ENCODE measurements around the gene AGAP1.
"Not testable (repeated sequence)": the region's sequence is repeated elsewhere in the genome, so short reads cannot be mapped to it uniquely, and the experiment has no call there.

The AGAP1 gene

DNA sequence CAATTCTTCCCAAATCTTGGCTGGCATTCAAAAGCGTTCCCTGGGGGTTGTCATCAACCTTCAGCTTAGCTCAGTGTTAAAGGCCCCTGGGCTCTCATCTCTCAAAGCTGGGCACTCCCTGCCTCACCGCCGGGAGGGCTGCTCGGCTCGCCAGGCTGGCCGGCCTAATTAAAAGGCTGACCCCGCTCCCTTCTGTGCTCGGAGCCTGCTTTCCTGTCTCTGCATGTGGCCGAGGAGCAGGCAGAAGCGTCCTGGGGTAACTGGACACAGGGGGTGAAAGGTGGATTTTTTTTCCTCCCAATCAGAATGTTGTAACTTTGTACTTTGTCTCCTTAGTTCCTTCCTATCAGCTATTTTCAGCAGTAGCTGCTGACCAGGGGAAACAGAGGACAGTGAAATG is 443.2 kb downstream of the AGAP1 start:
- no peak for DNase-seq (ENCODE audit: low read depth, low spot score)

DNA sequence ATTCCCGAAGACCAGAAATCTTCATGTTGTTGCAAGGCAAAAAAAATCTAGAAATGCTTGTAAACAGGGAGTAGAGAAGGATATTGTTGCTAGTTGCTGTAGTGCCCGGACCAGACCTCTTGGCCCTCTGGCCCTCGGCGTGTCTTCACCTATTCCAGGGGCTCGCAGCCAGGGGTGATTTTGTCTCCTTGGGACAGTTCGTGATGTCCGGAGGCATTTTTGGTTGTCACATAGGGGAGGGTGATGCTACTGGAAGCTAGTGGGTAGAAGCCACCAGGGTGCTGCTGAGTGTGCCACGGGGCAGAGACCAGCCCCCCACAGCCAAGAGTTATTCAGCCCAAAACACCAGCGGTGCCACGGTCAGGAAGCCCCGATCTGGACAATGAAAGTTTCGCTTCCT is 443.7 kb downstream of the AGAP1 start:
- no peak for DNase-seq (ENCODE audit: low read depth, low spot score)

- no peak for DNase-seq (ENCODE audit: low read depth, low spot score)
These were observed 444.1 kb downstream of the AGAP1 start for GRCh38 chr2:235937936-235938335.

DNA sequence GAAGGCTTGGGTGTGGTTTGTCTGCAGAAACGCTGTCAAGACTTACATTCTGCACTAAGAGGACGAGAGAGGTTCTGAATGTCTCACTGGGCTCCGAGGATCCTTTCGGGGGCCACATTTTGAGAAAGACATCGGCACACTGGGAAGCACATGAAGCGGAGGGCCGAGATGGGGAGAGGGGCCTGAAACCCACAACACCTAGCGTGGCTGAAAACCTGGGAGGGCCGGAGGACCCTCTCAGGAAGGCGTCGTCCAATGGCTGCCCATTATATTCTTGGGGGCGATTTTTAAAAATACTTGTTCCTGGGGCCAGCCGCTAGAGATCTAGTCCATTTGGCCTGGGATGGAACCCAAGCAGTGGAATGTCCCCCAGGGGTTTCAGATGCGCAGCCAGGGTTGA is 444.8 kb downstream of the AGAP1 start:
- DNase-seq (ENCODE audit: low read depth, low spot score) = no peak

GRCh38 chr2:235939471-235939870 is 445.6 kb downstream of the AGAP1 start:
- DNase-seq (ENCODE audit: low read depth, low spot score) = peak; percentile 26

- DNase-seq (ENCODE audit: low read depth, low spot score) = peak; percentile 92
These were observed 446.5 kb downstream of the AGAP1 start for GRCh38 chr2:235940330-235940729.

DNA sequence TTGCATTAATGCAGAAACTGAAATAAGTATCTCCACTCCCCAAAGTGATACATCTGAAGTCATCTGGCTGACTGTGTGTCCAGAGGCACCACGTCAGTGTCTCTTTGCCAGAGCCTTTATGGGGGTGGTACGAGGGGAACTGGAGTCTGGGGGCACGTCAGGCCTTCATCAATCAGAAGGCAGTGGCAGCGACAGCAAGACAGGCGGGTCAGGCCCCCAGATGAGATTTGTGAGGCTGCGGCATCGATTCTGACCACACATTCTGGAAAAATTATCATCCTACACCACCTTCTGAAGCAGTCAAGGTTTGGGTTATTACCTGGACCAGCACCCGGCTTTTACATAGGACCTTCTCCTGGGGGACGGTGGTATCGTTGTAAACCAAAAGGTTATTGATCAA is 450.7 kb downstream of the AGAP1 start:
- DNase-seq (ENCODE audit: low read depth, low spot score) = no peak

DNA sequence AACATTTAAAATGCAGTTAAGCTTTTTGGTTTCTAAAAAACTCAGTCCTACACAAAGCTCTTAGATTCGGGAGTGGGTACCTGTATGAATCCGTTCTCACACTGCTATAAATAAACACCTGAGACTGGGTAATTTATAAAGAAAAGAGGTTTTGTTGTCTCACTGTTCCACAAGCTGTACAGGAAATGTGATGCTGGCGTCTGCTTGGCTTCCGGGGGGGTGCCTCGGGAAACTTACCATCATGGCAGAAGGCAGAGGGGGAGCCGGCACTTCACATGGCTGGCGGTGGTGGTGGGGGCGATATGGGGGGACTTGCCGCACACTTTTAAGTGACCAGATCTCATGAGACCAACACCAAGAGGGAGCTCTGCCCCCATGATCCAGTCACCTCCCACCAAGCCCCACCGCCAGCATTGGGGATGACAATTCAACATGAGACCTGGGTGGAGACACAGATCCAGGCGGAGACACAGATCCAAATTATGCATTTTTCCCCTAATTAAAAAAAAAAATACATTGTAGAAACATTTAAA is 451.8 kb downstream of the AGAP1 start:
- no peak for DNase-seq (ENCODE audit: low read depth, low spot score)

GRCh38 chr2:235946590-235946989 is 452.7 kb downstream of the AGAP1 start:
- DNase-seq (ENCODE audit: low read depth, low spot score) = no peak

GRCh38 chr2:235947055-235947454 is 453.2 kb downstream of the AGAP1 start:
- not testable (repeated sequence) for DNase-seq (ENCODE audit: low read depth, low spot score)

- no peak for DNase-seq (ENCODE audit: low read depth, low spot score)
These were observed 456.0 kb downstream of the AGAP1 start for GRCh38 chr2:235949567-235950472.

DNA sequence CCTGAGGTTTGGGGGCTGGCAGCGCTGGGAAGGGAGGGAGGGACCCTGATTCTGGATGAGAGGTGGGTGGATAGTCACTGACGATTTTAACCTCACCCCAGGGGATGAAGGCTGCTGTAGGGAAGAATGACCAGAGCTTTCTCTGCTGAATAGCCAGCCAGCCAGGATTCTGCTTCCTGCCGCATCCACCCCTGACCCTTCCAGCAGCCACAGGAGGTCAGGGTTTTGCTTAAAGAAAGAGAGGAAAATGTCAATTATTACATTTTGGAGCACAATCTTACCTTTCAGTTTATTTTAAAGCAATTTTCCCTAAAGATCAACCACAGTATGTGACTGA is 456.6 kb downstream of the AGAP1 start:
- DNase-seq (ENCODE audit: low read depth, low spot score) = no peak

GRCh38 chr2:235951493-235951892 is 457.6 kb downstream of the AGAP1 start:
- no peak for DNase-seq (ENCODE audit: low read depth, low spot score)

GRCh38 chr2:235951982-235952381 is 458.1 kb downstream of the AGAP1 start:
- DNase-seq (ENCODE audit: low read depth, low spot score) = no peak

GRCh38 chr2:235952714-235953113 is 458.9 kb downstream of the AGAP1 start:
- no peak for DNase-seq (ENCODE audit: low read depth, low spot score)

- no peak for DNase-seq (ENCODE audit: low read depth, low spot score)
These were observed 460.4 kb downstream of the AGAP1 start for GRCh38 chr2:235954281-235954680.

GRCh38 chr2:235954888-235955480 is 461.1 kb downstream of the AGAP1 start:
- no peak for DNase-seq (ENCODE audit: low read depth, low spot score)

DNA sequence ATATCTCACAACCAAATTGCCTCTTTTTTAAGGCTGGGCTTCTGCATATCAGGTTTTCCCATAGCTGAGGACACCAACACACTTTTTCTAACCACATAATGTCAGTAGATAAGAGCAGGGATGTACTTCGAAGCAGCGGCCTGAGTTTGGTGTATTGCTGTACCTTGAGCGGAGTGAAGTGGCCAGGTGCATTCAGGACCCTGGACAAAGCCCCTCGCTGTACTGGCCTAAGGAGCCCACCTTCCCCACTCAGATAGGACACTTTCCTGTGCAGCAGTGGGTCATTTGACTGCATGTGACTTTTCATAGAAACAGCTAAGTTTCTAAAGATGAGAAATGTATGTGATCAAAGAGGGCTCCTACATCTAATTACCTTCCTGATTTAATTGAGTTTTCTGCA is 461.8 kb downstream of the AGAP1 start:
- no peak for DNase-seq (ENCODE audit: low read depth, low spot score)

DNA sequence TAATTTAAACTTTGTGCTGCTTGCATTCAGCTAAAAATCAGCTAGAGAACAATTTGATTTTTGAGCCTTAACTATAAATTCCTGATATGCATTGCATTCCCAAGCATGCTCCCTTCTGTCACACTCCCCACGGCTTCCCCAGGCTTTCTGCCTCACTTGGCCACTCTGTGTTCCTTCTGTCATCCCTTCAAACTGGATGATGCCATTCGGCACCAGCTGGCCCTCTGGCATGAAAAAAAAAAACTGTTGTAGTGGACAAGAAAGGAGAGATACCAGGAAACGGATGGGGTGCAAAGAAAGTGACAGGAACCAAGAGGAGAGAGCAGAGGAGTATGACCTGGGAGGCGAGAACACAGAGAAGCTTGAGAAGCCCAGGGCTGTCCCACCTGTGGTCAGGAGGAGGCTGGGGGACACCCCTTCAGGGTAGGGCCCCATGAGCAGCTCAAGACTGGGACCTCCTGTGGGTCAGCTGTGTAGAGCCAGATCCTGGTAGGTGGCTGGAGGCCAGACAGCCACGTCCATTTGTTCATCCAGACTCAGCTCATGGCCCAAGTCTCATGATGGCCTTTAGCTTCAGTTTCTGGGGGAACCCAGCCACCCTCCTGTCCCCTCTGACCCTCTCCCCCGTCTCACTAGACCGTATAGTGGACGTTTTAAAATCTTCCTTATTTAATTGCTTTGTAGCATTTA is 462.6 kb downstream of the AGAP1 start:
- DNase-seq (ENCODE audit: low read depth, low spot score) = no peak

- no peak for DNase-seq (ENCODE audit: low read depth, low spot score)
These were observed 463.4 kb downstream of the AGAP1 start for GRCh38 chr2:235957251-235957650.

GRCh38 chr2:235958221-235958930 is 464.5 kb downstream of the AGAP1 start:
- DNase-seq (ENCODE audit: low read depth, low spot score) = peak; percentile 42

DNA sequence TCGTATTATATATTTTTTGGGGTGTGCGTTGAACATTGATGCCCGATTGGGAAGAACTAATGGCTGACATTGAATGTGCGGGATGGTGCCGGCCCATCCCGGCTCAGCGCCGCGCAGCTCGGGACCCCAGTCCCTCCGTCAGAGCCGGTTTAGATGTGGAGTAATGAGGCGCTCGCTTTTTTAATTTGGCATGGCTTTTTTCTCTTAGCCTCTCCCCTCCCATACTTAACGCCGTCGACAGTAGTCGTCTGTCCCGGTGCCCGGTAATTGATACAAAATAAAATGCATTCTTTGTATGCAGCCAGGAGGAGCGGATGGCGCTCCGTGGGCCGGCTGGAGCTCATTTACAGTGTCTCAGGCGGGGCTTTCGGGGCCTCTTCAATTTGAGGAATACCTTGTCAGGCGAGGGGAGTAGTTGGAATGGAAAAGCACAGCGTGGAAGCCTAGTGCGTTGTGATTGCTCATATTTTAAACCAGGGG is 465.1 kb downstream of the AGAP1 start:
- peak; percentile 18 for DNase-seq (ENCODE audit: low read depth, low spot score)
